Thyroid gland (tissue), 4 donors: Measurements from ENCODE around the gene CCZ1B.
"Not testable (repeated sequence)": the region's sequence is repeated elsewhere in the genome, so short reads cannot be mapped to it uniquely, and the experiment has no call there.

Experiments
- POLR2A ChIP-seq, 2 donors: fragments of 450-650 bp; IDR thresholded peaks; one replicate each; pipeline ENCODE4 v1.6.1; 2017; ENCODE audit warnings: antibody characterized with exemption in 2 of 2, mild to moderate bottlenecking in 2 of 2, moderate library complexity in 1 of 2
- TF ChIP-seq, protein P1 (sequence below), 6 experiments: fragments of 200-600 bp in 3 of 6; fragments of 450-650 bp in 3 of 6; sonication (generic) in 3 of 6; IDR thresholded peaks; one replicate each; pipeline ENCODE4 v1.5.1; 2016 to 2019; ENCODE audit warnings: antibody characterized with exemption in 6 of 6, mild to moderate bottlenecking in 2 of 6, inconsistent platforms in 1 of 6, moderate library complexity in 1 of 6

DNA sequence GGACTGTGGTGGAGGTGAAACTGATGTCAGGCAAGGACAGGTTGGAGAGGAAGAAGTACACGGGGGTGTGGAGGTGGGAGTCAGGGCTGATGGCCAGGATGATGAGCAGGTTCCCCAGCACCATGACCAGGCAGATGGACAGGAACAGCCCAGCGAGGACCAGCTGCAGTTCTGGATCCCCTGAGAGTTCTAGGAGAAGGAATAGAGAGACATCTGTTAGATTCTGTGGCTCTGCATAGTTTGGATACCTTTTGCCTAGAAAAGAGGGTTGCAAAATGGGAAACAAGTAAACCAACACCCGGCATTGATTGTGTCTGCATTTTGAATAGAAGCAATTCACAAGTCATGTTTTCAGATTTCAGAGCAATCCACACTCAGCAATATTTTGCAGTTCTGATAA, 9.4 kb upstream of the CCZ1B start:
- TF ChIP-seq, protein P1, sequence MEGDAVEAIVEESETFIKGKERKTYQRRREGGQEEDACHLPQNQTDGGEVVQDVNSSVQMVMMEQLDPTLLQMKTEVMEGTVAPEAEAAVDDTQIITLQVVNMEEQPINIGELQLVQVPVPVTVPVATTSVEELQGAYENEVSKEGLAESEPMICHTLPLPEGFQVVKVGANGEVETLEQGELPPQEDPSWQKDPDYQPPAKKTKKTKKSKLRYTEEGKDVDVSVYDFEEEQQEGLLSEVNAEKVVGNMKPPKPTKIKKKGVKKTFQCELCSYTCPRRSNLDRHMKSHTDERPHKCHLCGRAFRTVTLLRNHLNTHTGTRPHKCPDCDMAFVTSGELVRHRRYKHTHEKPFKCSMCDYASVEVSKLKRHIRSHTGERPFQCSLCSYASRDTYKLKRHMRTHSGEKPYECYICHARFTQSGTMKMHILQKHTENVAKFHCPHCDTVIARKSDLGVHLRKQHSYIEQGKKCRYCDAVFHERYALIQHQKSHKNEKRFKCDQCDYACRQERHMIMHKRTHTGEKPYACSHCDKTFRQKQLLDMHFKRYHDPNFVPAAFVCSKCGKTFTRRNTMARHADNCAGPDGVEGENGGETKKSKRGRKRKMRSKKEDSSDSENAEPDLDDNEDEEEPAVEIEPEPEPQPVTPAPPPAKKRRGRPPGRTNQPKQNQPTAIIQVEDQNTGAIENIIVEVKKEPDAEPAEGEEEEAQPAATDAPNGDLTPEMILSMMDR (IDR thresholded peaks at IDR 0.05): not testable (repeated sequence)
- not testable (repeated sequence) for TF ChIP-seq POLR2A (IDR thresholded peaks at IDR 0.05)
